ENCODE results near the gene TMPRSS5. TPM values are rescaled to one million over a fixed set of nuclear protein-coding genes. Genes with fewer than 3 reads are reported as not detected.

Gene TMPRSS5
- 0.09 to 0.63 TPM (median 0.18 TPM) in 4 of 5 replicates, not detected in the other for total RNA-seq (2022; extraction: Qiagen RNA extraction; ENCODE audit: low read depth)

GRCh38 chr11:113705871-113706655 is at the start of gene TMPRSS5:
TSS of gene TMPRSS5 (minus strand) at chr11:113706308. CDS start at chr11:113706224, 84 bp downstream.

Other genes with a start within 250 kb of the TMPRSS5 start
- gene DRD2, start 230.9 kb downstream of the TMPRSS5 start, total RNA-seq (2022; extraction: Qiagen RNA extraction; ENCODE audit: low read depth), result 0.06 TPM in 1 of 5 replicates, not detected in the others
- 11.7 to 14.8 TPM (median 12.3 TPM) in 5 replicates for gene ZW10, start 67.4 kb upstream of the TMPRSS5 start, total RNA-seq (2022; extraction: Qiagen RNA extraction; ENCODE audit: low read depth)
- gene CLDN25, start 73.5 kb upstream of the TMPRSS5 start, total RNA-seq (2022; extraction: Qiagen RNA extraction; ENCODE audit: low read depth), result not detected in 5 replicates
- gene USP28, start 169.3 kb upstream of the TMPRSS5 start, total RNA-seq (2022; extraction: Qiagen RNA extraction; ENCODE audit: low read depth), result 12.3 to 20.7 TPM (median 18.1 TPM) in 5 replicates
- gene HTR3B, start 198.5 kb upstream of the TMPRSS5 start, total RNA-seq (2022; extraction: Qiagen RNA extraction; ENCODE audit: low read depth), result not detected in 5 replicates